Activated CD4-positive, alpha-beta T cell treated with anti-CD3 and anti-CD28 coated beads for 4 hours (primary cell): ENCODE results near the gene BIRC5.

ENCODE experiments used
- DNase-seq, 2 donors: peaks; one replicate each; pipeline ENCODE4 v3.0.0-alpha.2; 2020

Gene BIRC5

DNA sequence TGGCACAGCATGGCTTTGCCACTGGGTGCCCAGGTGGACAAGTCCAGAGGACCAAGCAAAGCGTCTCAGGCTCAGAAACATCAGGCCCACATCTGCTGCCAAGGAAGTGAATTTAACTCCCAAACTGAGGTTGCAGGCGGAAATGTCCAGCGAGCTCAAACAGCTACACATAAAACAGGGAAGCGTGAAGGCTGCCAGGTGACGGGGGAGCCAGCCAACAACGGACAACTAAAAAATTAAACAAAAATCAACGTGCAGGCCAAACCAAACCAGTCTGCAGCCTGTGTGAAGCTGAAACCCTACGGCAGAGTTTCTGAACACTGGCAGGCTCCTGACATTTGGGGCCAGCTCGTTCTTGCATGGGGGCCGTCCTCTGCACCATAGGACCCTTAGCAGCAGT is 29.7 kb upstream of the BIRC5 start:
- no peak for DNase-seq

DNA sequence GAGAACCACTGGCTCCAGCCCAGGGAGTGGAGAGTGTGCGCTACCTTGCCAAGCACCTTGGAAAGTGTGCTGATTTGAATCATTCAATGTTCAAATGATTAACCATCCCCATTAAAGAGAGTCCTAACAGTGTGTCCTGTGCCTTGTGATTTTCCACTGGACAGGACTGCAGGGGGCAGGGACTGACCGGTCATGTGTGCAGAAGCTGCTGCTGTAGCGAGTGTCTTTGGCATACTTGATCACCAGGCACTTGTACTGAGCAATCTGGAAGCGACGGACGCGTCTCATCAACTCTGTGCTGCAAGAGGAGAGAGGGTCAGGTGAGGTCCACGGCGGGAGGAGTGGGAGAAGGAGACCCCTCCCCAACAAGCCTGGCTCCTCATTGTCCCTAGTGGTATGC is 29.2 kb upstream of the BIRC5 start:
- DNase-seq: no peak

- DNase-seq: no peak
These were observed 27.9 kb upstream of the BIRC5 start for GRCh38 chr17:78185981-78186691.

GRCh38 chr17:78186692-78187595 is 27.1 kb upstream of the BIRC5 start, which contains the start of the genes AFMID and TK1:
TSS of gene AFMID (plus strand) at chr17:78187362. CDS start at chr17:78187371, 9 bp downstream.
TSS of gene TK1 (minus strand) at chr17:78187052. CDS start at chr17:78186994, 58 bp downstream.
- peak; percentile 66 to 69 for DNase-seq

GRCh38 chr17:78196716-78197115 is 17.3 kb upstream of the BIRC5 start:
- no peak for DNase-seq

DNA sequence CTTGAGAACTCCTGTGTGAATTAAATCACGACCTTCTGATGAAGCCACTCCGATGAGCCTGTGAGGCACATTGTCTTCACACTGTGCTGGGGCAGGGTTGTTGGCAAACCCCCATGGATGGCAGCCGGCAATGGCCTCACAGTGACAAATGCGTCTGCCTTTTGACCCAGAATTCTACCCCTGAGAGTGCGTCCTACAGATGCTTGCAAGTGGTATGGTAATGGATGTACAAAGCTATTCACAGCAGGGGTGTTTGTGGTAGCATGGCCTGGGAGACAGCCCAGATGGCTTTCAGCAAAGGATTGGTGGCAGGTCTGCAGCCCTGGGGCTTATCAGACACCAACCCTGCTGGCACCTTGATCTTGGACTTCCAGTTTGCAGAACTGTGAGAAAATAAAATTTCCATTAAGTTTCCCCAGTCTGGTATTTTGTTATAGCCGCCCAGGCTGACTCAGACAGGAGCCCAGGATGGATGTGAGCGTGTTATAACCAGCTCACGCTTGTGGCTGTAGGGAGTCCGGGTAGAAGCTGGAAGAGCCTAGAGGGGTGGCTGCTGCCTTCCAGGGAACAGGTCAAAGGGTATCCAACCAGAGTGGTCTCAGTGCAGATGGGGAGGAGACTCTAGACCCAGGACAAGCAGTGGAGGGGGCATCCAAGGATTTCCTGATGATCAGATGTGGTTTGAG is 16.8 kb upstream of the BIRC5 start:
- DNase-seq: no peak

DNA sequence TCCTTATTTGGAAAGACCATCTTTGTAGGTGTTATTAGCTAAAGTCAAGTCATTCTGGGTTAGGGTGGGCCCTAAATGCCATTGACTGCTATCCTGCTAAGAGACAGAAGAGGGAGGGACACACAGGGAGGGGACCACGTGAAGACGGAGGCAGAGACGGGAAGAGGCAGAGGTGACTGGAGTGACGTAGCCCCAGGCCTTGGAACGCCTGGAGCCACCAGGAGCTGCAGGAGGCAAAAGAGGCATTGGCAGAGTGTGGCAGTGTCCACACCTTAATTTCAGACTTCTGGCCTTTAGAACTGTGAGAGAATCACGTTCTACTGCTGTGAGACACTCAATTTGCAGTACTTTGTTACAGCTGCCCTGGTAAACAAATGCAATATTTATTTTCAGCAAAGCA is 13.6 kb upstream of the BIRC5 start:
- no peak for DNase-seq

DNA sequence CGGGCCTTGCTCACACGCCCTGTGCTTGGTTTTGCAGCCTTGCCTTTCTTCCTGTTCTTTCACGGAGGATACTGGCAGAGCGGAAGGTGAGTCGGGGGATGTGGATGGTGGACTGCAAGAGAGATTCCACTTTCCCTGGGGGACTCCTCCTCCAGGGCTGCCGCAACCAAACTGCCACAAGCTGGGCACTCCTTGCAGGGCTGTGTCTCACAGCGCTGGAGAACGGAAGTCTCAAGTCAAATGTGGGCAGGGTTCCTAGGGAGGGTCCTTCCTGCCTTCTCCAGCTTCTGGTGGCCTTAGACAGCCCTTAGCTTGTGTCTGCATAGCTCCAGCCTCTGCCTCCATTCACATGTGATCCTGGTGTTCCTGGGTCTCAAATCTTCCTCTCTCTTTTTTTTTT is 11.4 kb upstream of the BIRC5 start:
- no peak for DNase-seq

DNA sequence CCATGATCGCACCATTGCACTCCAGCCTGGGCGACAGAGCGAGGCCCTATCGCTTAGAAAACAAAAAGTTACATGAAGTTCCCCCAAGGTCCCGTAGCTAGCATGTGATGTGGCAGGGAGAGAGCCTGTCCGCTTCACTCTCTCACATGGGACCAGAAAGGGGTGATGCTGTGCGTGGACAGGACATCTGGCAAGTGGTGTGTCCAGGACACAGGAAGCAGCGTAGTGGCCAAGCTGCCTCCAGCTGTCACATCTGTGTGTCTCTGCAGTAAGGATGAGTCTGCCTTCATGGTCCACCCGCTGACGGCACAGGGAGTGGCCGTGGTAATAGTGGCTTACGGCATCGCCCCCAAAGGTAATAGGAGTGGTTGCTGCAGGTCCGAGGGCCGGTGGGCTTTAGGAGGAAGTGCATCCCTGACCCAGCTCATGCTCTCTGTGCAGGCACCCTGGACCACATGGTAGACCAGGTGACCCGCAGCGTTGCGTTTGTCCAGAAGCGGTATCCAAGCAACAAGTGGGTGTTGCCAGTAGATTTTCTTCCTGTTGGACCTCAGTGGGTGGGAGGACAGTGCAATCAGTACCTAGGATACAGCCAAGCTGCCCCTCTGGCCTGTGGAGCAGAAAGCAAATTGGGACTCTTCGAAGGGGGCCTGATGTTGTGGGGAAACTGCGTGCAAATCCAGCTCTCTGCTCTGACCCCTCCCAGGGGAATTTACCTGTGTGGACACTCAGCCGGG is 9.5 kb upstream of the BIRC5 start:
- DNase-seq: no peak

DNA sequence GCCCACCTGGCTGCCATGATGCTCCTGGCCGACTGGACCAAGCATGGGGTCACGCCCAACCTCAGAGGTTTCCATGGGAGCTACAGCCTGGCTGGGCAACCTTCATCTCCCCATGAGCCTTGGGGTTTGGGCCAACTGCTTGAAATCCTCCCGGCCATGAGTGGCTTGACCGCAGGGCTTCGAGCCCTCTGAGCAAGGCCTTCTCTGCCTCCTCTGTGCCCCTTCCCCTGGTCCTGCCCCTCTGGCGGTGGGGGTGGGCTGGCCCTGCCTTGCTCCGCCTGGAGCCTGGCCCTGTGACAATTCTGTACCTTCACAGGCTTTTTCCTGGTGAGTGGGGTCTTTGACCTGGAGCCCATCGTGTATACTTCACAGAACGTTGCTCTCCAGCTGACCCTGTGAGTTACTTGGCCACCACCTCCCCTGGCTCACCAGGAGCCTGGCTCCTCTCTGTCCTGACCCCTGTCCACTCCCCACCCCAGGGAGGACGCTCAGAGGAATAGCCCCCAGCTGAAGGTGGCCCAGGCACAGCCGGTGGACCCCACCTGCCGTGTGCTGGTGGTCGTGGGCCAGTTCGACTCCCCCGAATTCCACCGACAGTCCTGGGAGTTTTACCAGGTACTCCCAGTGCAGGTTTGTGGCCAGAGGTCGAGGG is 8.8 kb upstream of the BIRC5 start:
- DNase-seq: no peak

DNA sequence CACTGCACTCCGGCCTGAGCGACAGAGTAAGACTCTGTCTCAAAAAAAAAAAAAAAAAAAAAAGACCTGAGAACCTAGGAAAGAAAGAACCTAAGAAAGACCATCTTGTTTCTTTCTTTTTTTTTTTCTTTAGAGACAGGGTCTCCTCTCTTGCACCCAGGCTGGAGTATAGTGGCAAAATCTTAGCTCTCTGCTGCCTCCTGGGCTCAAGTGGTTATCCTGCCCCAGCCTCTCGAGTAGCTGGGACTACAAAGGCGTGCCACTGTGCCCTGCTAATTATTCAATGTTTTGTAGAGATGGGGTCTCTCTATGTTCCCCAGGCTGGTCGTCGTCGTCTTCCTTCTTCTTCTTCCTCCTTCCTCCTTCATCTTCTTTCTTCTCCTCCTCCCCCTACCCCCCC is 7.8 kb upstream of the BIRC5 start:
- no peak for DNase-seq

- DNase-seq: no peak
These were observed 5.6 kb upstream of the BIRC5 start for GRCh38 chr17:78208486-78208885.

GRCh38 chr17:78210111-78210510 is 3.9 kb upstream of the BIRC5 start:
- no peak for DNase-seq

DNA sequence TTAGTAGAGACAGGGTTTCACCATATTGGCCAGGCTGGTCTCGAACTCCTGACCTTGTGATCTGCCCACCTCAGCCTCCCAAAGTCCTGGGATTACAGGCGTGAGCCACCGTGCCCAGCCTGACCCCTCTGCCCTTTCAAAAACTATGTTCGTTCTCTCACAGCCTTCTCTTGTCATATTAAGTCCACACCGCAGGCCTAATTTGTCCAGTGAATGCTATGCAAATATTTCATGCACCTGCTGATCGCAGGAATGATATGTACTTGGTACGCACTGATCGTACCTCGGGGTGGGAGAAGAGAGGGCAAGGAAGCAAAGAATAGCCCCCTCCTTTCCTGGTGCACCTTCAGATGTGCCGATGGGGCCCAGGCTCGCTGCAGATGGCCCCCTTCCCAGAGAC is 3.0 kb upstream of the BIRC5 start:
- no peak for DNase-seq

- DNase-seq: no peak
These were observed 631 bp downstream of the BIRC5 start for GRCh38 chr17:78214706-78215061.

- no peak for DNase-seq
These were observed 5.5 kb downstream of the BIRC5 start for GRCh38 chr17:78219396-78220150.

GRCh38 chr17:78223061-78223460 is 9.0 kb downstream of the BIRC5 start:
- DNase-seq: no peak

DNA sequence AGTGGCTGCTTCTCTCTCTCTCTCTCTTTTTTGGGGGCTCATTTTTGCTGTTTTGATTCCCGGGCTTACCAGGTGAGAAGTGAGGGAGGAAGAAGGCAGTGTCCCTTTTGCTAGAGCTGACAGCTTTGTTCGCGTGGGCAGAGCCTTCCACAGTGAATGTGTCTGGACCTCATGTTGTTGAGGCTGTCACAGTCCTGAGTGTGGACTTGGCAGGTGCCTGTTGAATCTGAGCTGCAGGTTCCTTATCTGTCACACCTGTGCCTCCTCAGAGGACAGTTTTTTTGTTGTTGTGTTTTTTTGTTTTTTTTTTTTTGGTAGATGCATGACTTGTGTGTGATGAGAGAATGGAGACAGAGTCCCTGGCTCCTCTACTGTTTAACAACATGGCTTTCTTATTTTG is 9.7 kb downstream of the BIRC5 start:
- DNase-seq: no peak

DNA sequence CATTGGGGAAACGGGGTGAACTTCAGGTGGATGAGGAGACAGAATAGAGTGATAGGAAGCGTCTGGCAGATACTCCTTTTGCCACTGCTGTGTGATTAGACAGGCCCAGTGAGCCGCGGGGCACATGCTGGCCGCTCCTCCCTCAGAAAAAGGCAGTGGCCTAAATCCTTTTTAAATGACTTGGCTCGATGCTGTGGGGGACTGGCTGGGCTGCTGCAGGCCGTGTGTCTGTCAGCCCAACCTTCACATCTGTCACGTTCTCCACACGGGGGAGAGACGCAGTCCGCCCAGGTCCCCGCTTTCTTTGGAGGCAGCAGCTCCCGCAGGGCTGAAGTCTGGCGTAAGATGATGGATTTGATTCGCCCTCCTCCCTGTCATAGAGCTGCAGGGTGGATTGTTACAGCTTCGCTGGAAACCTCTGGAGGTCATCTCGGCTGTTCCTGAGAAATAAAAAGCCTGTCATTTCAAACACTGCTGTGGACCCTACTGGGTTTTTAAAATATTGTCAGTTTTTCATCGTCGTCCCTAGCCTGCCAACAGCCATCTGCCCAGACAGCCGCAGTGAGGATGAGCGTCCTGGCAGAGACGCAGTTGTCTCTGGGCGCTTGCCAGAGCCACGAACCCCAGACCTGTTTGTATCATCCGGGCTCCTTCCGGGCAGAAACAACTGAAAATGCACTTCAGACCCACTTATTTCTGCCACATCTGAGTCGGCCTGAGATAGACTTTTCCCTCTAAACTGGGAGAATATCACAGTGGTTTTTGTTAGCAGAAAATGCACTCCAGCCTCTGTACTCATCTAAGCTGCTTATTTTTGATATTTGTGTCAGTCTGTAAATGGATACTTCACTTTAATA is 10.4 kb downstream of the BIRC5 start:
- no peak for DNase-seq

DNA sequence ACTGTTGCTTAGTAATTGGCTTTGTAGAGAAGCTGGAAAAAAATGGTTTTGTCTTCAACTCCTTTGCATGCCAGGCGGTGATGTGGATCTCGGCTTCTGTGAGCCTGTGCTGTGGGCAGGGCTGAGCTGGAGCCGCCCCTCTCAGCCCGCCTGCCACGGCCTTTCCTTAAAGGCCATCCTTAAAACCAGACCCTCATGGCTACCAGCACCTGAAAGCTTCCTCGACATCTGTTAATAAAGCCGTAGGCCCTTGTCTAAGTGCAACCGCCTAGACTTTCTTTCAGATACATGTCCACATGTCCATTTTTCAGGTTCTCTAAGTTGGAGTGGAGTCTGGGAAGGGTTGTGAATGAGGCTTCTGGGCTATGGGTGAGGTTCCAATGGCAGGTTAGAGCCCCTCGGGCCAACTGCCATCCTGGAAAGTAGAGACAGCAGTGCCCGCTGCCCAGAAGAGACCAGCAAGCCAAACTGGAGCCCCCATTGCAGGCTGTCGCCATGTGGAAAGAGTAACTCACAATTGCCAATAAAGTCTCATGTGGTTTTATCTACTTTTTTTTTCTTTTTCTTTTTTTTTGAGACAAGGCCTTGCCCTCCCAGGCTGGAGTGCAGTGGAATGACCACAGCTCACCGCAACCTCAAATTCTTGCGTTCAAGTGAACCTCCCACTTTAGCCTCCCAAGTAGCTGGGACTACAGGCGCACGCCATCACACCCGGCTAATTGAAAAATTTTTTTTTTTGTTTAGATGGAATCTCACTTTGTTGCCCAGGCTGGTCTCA is 11.2 kb downstream of the BIRC5 start:
- DNase-seq: no peak
